DOHH2 (cell line): ENCODE measurements around the gene ADPRH.

ENCODE experiments used
- H3F3A ChIP-seq: fragments of 200-600 bp; sonication (generic), shearing (Covaris generic); 2 replicates; pipeline ENCODE4 v1.6.0; 2016; ENCODE audit warnings: antibody characterized with exemption, mild to moderate bottlenecking; ENCODE audit not compliant: control insufficient read depth, insufficient read depth
- H3K27ac ChIP-seq: fragments of 200-600 bp; sonication (generic); 2 replicates; pipeline ENCODE4 v1.5.1; 2014; ENCODE audit warnings: low read depth, mild to moderate bottlenecking, low read length, moderate library complexity
- H3K27me3 ChIP-seq: fragments of 200-600 bp; sonication (generic); 2 replicates; pipeline ENCODE4 v1.6.1; 2014; ENCODE audit warnings: mild to moderate bottlenecking, low read length, mixed read lengths; ENCODE audit not compliant: control insufficient read depth
- H3K36me3 ChIP-seq: fragments of 200-600 bp; sonication (generic); 2 replicates; pipeline ENCODE4 v1.6.1; 2014; ENCODE audit warnings: mild to moderate bottlenecking, low read length, moderate library complexity, mixed read lengths; ENCODE audit not compliant: control insufficient read depth
- H3K4me1 ChIP-seq: fragments of 200-600 bp; sonication (generic); 2 replicates; pipeline ENCODE4 v1.6.1; 2014; ENCODE audit warnings: mild to moderate bottlenecking, low read length, mixed read lengths; ENCODE audit not compliant: control insufficient read depth
- H3K4me2 ChIP-seq: fragments of 200-600 bp; sonication (generic); 2 replicates; pipeline ENCODE4 v1.6.0; 2014; ENCODE audit warnings: mild to moderate bottlenecking, low read length, moderate library complexity
- H3K4me3 ChIP-seq: fragments of 200-600 bp; sonication (generic); 2 replicates; pipeline ENCODE4 v1.5.1; 2014; ENCODE audit warnings: mild to moderate bottlenecking, low read length, mixed read lengths
- H3K79me2 ChIP-seq: fragments of 200-600 bp; sonication (generic); 2 replicates; pipeline ENCODE4 v1.6.1; 2014; ENCODE audit warnings: mild to moderate bottlenecking, low read length, mixed read lengths; ENCODE audit not compliant: control insufficient read depth
- H3K9me2 ChIP-seq: fragments of 200-600 bp; sonication (generic); replicated peaks from 2 replicates; pipeline ENCODE4 v1.6.1; 2014; ENCODE audit warnings: mild to moderate bottlenecking, low read length, mixed read lengths; ENCODE audit not compliant: control insufficient read depth
- H3K9me3 ChIP-seq: fragments of 200-600 bp; sonication (generic); 2 replicates; pipeline ENCODE4 v1.6.1; 2014; ENCODE audit warnings: antibody characterized with exemption, low read length, mixed read lengths; ENCODE audit not compliant: control insufficient read depth, insufficient read depth
- H4K20me1 ChIP-seq: fragments of 200-600 bp; sonication (generic); 2 replicates; pipeline ENCODE4 v1.6.0; 2014; ENCODE audit warnings: low read depth, mild to moderate bottlenecking, antibody characterized with exemption, low read length, moderate library complexity; ENCODE audit not compliant: control insufficient read depth, insufficient read depth
- CTCF ChIP-seq: fragments of 200-600 bp; sonication (generic); IDR thresholded peaks from one replicate; pipeline ENCODE4 v1.5.1; 2014; ENCODE audit warnings: antibody characterized with exemption, mild to moderate bottlenecking, low read depth, low read length; ENCODE audit not compliant: poor library complexity, severe bottlenecking
- EZH2phosphoT487 ChIP-seq: fragments of 200-600 bp; sonication (generic); IDR thresholded peaks from 2 replicates; pipeline ENCODE4 v1.6.1; 2017; ENCODE audit warnings: borderline replicate concordance, mild to moderate bottlenecking, antibody characterized with exemption, low read length, moderate library complexity, mixed read lengths

ADPRH gene

GRCh38 chr3:119541547-119541946 lies 37.7 kb upstream of the ADPRH start:
- no peak overlapping the region for H3K4me2 ChIP-seq
- H3K9me3 ChIP-seq: no peaks in the 10 kb centered on the region
- H3K27ac ChIP-seq: no peak overlapping the region

GRCh38 chr3:119542168-119542767 lies 37.0 kb upstream of the ADPRH start:
- Histone ChIP-seq H3K36me3 (peaks cover 20% of the 10 kb centered on the region), H3K9me2 (no peaks in the 10 kb centered on the region), H3K27ac (no peak overlapping the region), H3K4me3 (no peak overlapping the region), H4K20me1 (no peaks in the 10 kb centered on the region), H3K79me2 (no peaks in the 10 kb centered on the region), H3K4me1 (peaks cover 39% of the 10 kb centered on the region), H3K27me3 (no peaks in the 10 kb centered on the region), H3K4me2 (no peak overlapping the region), H3F3A (no peaks in the 10 kb centered on the region), H3K9me3 (no peaks in the 10 kb centered on the region)
- TF ChIP-seq CTCF (no peak), EZH2phosphoT487 (no peak)

More at GRCh38 chr3:119541547-119541946, 37.7 kb upstream of the ADPRH start:
- H3K79me2 ChIP-seq: no peaks in the 10 kb centered on the region
- H3K4me1 ChIP-seq: peaks cover 36% of the 10 kb centered on the region
- H3K4me3 ChIP-seq: no peak overlapping the region
- H3K27me3 ChIP-seq: no peaks in the 10 kb centered on the region
- H3F3A ChIP-seq: no peaks in the 10 kb centered on the region
- no peak for TF ChIP-seq EZH2phosphoT487
- no peak for TF ChIP-seq CTCF
- H3K36me3 ChIP-seq: peaks cover 24% of the 10 kb centered on the region
- H3K9me2 ChIP-seq: no peaks in the 10 kb centered on the region
- H4K20me1 ChIP-seq: no peaks in the 10 kb centered on the region

GRCh38 chr3:119543147-119543546 lies 36.1 kb upstream of the ADPRH start:
- Histone ChIP-seq H4K20me1 (no peaks in the 10 kb centered on the region), H3K4me1 (peaks cover 32% of the 10 kb centered on the region), H3K4me2 (no peak overlapping the region), H3K27ac (no peak overlapping the region), H3K9me2 (no peaks in the 10 kb centered on the region), H3K4me3 (no peak overlapping the region), H3K27me3 (no peaks in the 10 kb centered on the region), H3K79me2 (no peaks in the 10 kb centered on the region), H3F3A (no peaks in the 10 kb centered on the region), H3K9me3 (no peaks in the 10 kb centered on the region), H3K36me3 (peaks cover 20% of the 10 kb centered on the region)
- TF ChIP-seq CTCF (no peak), EZH2phosphoT487 (no peak)
